ENCODE data around the gene AGAP1. TPM values are rescaled to one million over a fixed set of nuclear protein-coding genes. Genes with fewer than 3 reads are reported as not detected.

AGAP1 gene
- total and polyA plus RNA-seq, 4 donors = 2.0 to 8.5 (median 5.4) TPM

- H3K4me1 ChIP-seq (ENCODE audit: control insufficient read depth in 4 of 4, insufficient read depth in 4 of 4, low read length in 3 of 4) = peaks cover 0 to 9% (median 4%) of the 10 kb centered on the region in 4 donors
These were observed 185.6 kb downstream of the AGAP1 start for GRCh38 chr2:235679471-235679870.

DNA sequence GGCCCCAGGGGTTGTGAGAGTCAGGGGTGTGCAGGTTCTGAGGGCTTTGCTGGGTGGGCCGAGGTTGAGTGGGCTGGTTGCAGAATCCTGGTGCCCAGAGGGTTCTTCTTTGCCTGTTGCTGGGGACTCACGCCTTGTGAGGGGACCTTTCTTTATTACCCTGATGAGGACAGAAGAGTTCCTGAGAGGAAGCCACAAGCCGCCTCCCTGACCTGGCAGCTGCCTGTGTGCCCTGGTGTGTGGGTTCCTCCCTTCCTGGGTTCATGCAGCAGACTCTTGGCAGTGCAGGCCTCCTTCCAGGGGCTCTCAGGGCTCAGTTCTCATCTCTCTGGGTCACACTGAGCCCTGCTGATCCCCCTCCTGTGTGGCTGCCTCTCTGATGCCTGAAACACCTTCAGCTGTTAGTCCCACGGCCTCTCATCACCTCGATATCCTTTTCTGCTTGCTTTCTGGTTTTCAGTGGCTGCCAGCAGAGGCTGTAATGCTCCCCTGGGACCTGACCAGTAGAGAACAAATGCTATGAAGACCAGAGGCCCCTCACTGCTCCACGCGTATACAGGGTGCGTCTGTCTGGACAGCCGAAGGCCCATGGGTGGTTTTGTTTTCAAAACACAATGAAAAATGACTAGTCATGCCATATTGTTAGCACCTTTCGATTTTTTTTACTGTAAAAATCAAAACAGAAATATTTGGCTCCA lies 191.3 kb downstream of the AGAP1 start:
- Histone ChIP-seq H3K27me3 (ENCODE audit: control insufficient read depth in 4 of 4, insufficient read depth in 4 of 4, low read length in 3 of 4) (no peaks in the 10 kb centered on the region), H3K4me1 (ENCODE audit: control insufficient read depth in 4 of 4, insufficient read depth in 4 of 4, low read length in 3 of 4) (no peaks in the 10 kb centered on the region), H3K4me3 (ENCODE audit: low read depth in 1 of 3, low read length in 3 of 3) (no peak overlapping the region), H3K36me3 (ENCODE audit: control insufficient read depth in 4 of 4, insufficient read depth in 3 of 4, low read depth in 1 of 4, low read length in 3 of 4) (no peaks in the 10 kb centered on the region), H3K27ac (ENCODE audit: low read depth in 1 of 2, low read length in 2 of 2) (no peak overlapping the region), H3K9ac (ENCODE audit: low read depth in 1 of 2, low read length in 2 of 2) (no peak overlapping the region), H3K9me3 (ENCODE audit: control insufficient read depth in 4 of 4, low read length in 3 of 4) (no peaks in the 10 kb centered on the region)
- WGBS = 88% methylated on average over 10 of the region's 10 CpGs
- DNase-seq (ENCODE audit: low spot score) = no peak
- no peak for TF ChIP-seq JUND (IDR thresholded peaks at IDR 0.05)
- no peak for TF ChIP-seq SP1 (IDR thresholded peaks at IDR 0.05)
- TF ChIP-seq, protein P1, sequence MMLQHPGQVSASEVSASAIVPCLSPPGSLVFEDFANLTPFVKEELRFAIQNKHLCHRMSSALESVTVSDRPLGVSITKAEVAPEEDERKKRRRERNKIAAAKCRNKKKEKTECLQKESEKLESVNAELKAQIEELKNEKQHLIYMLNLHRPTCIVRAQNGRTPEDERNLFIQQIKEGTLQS (IDR thresholded peaks at IDR 0.05) = no peak
- TF ChIP-seq FOXA1 (IDR thresholded peaks at IDR 0.05) = no peak
- TF ChIP-seq RXRA (IDR thresholded peaks at IDR 0.05) = no peak
- TF ChIP-seq EGR1 (IDR thresholded peaks at IDR 0.05; ENCODE audit: low read depth in 2 of 2) = no peak
- TF ChIP-seq FOXA2 (IDR thresholded peaks at IDR 0.05) = no peak
- TF ChIP-seq YY1 (IDR thresholded peaks at IDR 0.05) = no peak
- no peak for TF ChIP-seq RAD21 (IDR thresholded peaks at IDR 0.05)
- TF ChIP-seq, protein P2, sequence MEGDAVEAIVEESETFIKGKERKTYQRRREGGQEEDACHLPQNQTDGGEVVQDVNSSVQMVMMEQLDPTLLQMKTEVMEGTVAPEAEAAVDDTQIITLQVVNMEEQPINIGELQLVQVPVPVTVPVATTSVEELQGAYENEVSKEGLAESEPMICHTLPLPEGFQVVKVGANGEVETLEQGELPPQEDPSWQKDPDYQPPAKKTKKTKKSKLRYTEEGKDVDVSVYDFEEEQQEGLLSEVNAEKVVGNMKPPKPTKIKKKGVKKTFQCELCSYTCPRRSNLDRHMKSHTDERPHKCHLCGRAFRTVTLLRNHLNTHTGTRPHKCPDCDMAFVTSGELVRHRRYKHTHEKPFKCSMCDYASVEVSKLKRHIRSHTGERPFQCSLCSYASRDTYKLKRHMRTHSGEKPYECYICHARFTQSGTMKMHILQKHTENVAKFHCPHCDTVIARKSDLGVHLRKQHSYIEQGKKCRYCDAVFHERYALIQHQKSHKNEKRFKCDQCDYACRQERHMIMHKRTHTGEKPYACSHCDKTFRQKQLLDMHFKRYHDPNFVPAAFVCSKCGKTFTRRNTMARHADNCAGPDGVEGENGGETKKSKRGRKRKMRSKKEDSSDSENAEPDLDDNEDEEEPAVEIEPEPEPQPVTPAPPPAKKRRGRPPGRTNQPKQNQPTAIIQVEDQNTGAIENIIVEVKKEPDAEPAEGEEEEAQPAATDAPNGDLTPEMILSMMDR (IDR thresholded peaks at IDR 0.05; ENCODE audit: low read depth, low read length, missing input control) = no peak
- no peak for TF ChIP-seq REST (IDR thresholded peaks at IDR 0.05)
- TF ChIP-seq GABPA (IDR thresholded peaks at IDR 0.05 in 1 of 2, conservative IDR thresholded peaks at IDR 0.05 in 1 of 2) = no peak

More at GRCh38 chr2:235679471-235679870, 185.6 kb downstream of the AGAP1 start:
- TF ChIP-seq, protein P3, sequence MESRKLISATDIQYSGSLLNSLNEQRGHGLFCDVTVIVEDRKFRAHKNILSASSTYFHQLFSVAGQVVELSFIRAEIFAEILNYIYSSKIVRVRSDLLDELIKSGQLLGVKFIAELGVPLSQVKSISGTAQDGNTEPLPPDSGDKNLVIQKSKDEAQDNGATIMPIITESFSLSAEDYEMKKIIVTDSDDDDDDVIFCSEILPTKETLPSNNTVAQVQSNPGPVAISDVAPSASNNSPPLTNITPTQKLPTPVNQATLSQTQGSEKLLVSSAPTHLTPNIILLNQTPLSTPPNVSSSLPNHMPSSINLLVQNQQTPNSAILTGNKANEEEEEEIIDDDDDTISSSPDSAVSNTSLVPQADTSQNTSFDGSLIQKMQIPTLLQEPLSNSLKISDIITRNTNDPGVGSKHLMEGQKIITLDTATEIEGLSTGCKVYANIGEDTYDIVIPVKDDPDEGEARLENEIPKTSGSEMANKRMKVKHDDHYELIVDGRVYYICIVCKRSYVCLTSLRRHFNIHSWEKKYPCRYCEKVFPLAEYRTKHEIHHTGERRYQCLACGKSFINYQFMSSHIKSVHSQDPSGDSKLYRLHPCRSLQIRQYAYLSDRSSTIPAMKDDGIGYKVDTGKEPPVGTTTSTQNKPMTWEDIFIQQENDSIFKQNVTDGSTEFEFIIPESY (IDR thresholded peaks at IDR 0.05) = no peak
- TF ChIP-seq FOXA1 (IDR thresholded peaks at IDR 0.05) (peak; percentile 26), RAD21 (IDR thresholded peaks at IDR 0.05) (peak in 1 of 2 donors; percentile 5), RXRA (IDR thresholded peaks at IDR 0.05) (peak; percentile 18 to 20), FOXA2 (IDR thresholded peaks at IDR 0.05) (peak; percentile 37), REST (IDR thresholded peaks at IDR 0.05) (peak; percentile 96), HNF4G (IDR thresholded peaks at IDR 0.05) (no peak)
- H3K4me3 ChIP-seq (ENCODE audit: low read depth in 1 of 3, low read length in 3 of 3) = peak overlapping the region in 1 of 3 donors; percentile 15
- no peak overlapping the region for H3K9ac ChIP-seq (ENCODE audit: low read depth in 1 of 2, low read length in 2 of 2)
- H3K27ac ChIP-seq (ENCODE audit: low read depth in 1 of 2, low read length in 2 of 2) = no peak overlapping the region
- H3K36me3 ChIP-seq (ENCODE audit: control insufficient read depth in 4 of 4, insufficient read depth in 3 of 4, low read depth in 1 of 4, low read length in 3 of 4) = no peaks in the 10 kb centered on the region
- H3K27me3 ChIP-seq (ENCODE audit: control insufficient read depth in 4 of 4, insufficient read depth in 4 of 4, low read length in 3 of 4) = no peaks in the 10 kb centered on the region
- DNase-seq (ENCODE audit: low spot score) = no peak
- WGBS = 33% methylated on average over 5 of the region's 5 CpGs
- H3K9me3 ChIP-seq (ENCODE audit: control insufficient read depth in 4 of 4, low read length in 3 of 4) = no peaks in the 10 kb centered on the region

Data from liver (tissue), 9 donors.